Lower lobe of right lung (tissue), 2 donors: Measurements from ENCODE around the gene IDI1. TPM values are rescaled to one million over a fixed set of nuclear protein-coding genes. Genes with fewer than 3 reads are reported as not detected.

Experiments
- ATAC-seq, 2 donors: fragments of 200-7000 bp; cut with Tn5 transposase; one replicate each; pipeline ENCODE4 v1.9.1; 2020 to 2022; ENCODE audit warnings: mild to moderate bottlenecking in 2 of 2, moderate library complexity in 2 of 2
- DNase-seq: peaks from one replicate; pipeline ENCODE4 v3.0.0-alpha.2; 2020
- H3K27ac ChIP-seq: fragments of 200-600 bp; one replicate; pipeline ENCODE4 v1.8.0; 2022
- H3K27me3 ChIP-seq: fragments of 200-600 bp; one replicate; pipeline ENCODE4 v1.8.0; 2022; ENCODE audit warnings: low read depth
- H3K36me3 ChIP-seq: fragments of 200-600 bp; one replicate; pipeline ENCODE4 v1.8.0; 2022; ENCODE audit warnings: mild to moderate bottlenecking
- H3K4me1 ChIP-seq: fragments of 200-600 bp; one replicate; pipeline ENCODE4 v1.8.0; 2022
- H3K4me3 ChIP-seq: fragments of 200-600 bp; one replicate; pipeline ENCODE4 v1.8.0; 2022; ENCODE audit warnings: mild to moderate bottlenecking
- H3K9me3 ChIP-seq: fragments of 200-600 bp; one replicate; pipeline ENCODE4 v1.8.0; 2022
- CTCF ChIP-seq: fragments of 200-600 bp; IDR thresholded peaks from one replicate; pipeline ENCODE4 v1.8.0; 2022; ENCODE audit warnings: antibody characterized with exemption, mild to moderate bottlenecking
- intact Hi-C: fragments of 100-400 bp; cut with DNase I; formaldehyde crosslinking; loops from one replicate; pipeline ENCODE4 v1.11.0; 2022
- total RNA-seq: library from RNA; stranded (reverse); fragmentation: NEBNext Ultra II Directional; extraction: Animal tissue kit (Norgen Biotek cat#: 25700); gene quantifications from one replicate; pipeline ENCODE4 v1.2.1, GENCODE V29; 2021
- donor health status: DM: no; HTN: yes; CAD: no; lungs with severe emphysema.

The IDI1 gene
- total RNA-seq, 1 donor from 2014 or later = 49.5 TPM

- no peaks in the 10 kb centered on the region for H3K4me1 ChIP-seq
- TF ChIP-seq CTCF = no peak
- no peak overlapping the region for H3K27ac ChIP-seq
- H3K36me3 ChIP-seq = peaks cover 100% of the 10 kb centered on the region
- H3K27me3 ChIP-seq = no peaks in the 10 kb centered on the region
- H3K4me3 ChIP-seq = no peak overlapping the region
- no peak for ATAC-seq
- DNase-seq = no peak
- intact Hi-C loops = no loop called here
- peaks cover 15% of the 10 kb centered on the region for H3K9me3 ChIP-seq
Measured at GRCh38 chr10:1002425-1003006, 46.4 kb downstream of the IDI1 start.

- no peak overlapping the region for H3K27ac ChIP-seq
- intact Hi-C loops = no loop called here
- no peaks in the 10 kb centered on the region for H3K27me3 ChIP-seq
- H3K4me3 ChIP-seq = no peak overlapping the region
- no peak for ATAC-seq
- no peaks in the 10 kb centered on the region for H3K4me1 ChIP-seq
- peaks cover 100% of the 10 kb centered on the region for H3K36me3 ChIP-seq
- peaks cover 6% of the 10 kb centered on the region for H3K9me3 ChIP-seq
- no peak for TF ChIP-seq CTCF
- no peak for DNase-seq
Measured at GRCh38 chr10:997266-998022, 51.5 kb downstream of the IDI1 start.

GRCh38 chr10:996031-996430 is 52.9 kb downstream of the IDI1 start:
- Histone ChIP-seq H3K27ac (no peak overlapping the region), H3K36me3 (peaks cover 88% of the 10 kb centered on the region), H3K27me3 (no peaks in the 10 kb centered on the region), H3K9me3 (no peaks in the 10 kb centered on the region), H3K4me3 (no peak overlapping the region), H3K4me1 (peaks cover 3% of the 10 kb centered on the region)
- ATAC-seq (no peak), DNase-seq (no peak)
- intact Hi-C loops = no loop called here
- TF ChIP-seq CTCF = no peak

- ATAC-seq = no peak
- H3K27me3 ChIP-seq = no peaks in the 10 kb centered on the region
- no peak overlapping the region for H3K27ac ChIP-seq
- H3K36me3 ChIP-seq = peaks cover 83% of the 10 kb centered on the region
- no peak overlapping the region for H3K4me3 ChIP-seq
- no peak for TF ChIP-seq CTCF
- intact Hi-C loops = no loop called here
- H3K4me1 ChIP-seq = peaks cover 3% of the 10 kb centered on the region
- no peaks in the 10 kb centered on the region for H3K9me3 ChIP-seq
- DNase-seq = no peak
Measured at GRCh38 chr10:995559-995926, 53.4 kb downstream of the IDI1 start.

GRCh38 chr10:994836-995558 is 53.9 kb downstream of the IDI1 start:
- no peak for TF ChIP-seq CTCF
- no peak overlapping the region for H3K4me3 ChIP-seq
- DNase-seq (no peak), ATAC-seq (no peak)
- no peak overlapping the region for H3K27ac ChIP-seq
- intact Hi-C loops = no loop called here
- H3K36me3 ChIP-seq = peaks cover 78% of the 10 kb centered on the region
- H3K27me3 ChIP-seq = no peaks in the 10 kb centered on the region
- H3K4me1 ChIP-seq = peaks cover 8% of the 10 kb centered on the region
- H3K9me3 ChIP-seq = no peaks in the 10 kb centered on the region
